ENCODE data around the gene FHL3.

Gene FHL3

DNA sequence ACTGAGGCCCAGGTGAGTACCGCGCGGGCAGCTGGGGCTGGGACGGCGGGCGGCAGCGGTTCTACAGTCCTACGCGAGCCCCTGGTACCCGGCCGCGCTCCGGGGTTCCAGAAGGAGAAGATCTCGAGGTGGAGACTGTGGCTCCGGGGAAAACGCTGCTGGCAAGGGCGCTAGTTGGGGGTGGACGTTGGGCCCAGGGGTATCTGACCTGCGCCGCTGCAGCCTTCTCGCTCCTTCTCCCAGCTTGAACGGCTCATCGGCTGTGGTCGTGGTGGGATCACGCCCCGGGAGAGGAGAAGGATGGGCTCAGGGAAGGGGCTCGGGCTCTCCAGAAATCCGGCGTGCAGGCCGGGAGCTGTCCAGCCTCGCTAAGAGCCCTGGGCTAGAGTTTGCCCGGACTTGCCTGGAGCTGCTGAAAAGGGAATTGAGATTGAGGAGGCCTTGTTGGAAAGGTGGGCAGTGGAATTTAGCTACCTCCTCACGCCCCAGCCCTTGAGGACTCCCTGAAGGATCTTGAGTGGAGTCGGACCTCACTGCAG lies 42.4 kb upstream of the FHL3 start:
- Histone ChIP-seq H3K9me3 (no peaks in the 10 kb centered on the region), H3K27ac (no peak overlapping the region), H3K4me1 (ENCODE audit: control insufficient read depth in 1 of 2, insufficient read depth in 1 of 2, low read depth in 1 of 2, low read length in 1 of 2) (peaks cover 11 to 26% of the 10 kb centered on the region in 2 experiments), H3K36me3 (no peaks in the 10 kb centered on the region), H3K27me3 (peaks cover 100% of the 10 kb centered on the region), H3K4me3 (ENCODE audit: low read depth in 1 of 2, low read length in 1 of 2) (no peak overlapping the region)
- TF ChIP-seq, protein P1, sequence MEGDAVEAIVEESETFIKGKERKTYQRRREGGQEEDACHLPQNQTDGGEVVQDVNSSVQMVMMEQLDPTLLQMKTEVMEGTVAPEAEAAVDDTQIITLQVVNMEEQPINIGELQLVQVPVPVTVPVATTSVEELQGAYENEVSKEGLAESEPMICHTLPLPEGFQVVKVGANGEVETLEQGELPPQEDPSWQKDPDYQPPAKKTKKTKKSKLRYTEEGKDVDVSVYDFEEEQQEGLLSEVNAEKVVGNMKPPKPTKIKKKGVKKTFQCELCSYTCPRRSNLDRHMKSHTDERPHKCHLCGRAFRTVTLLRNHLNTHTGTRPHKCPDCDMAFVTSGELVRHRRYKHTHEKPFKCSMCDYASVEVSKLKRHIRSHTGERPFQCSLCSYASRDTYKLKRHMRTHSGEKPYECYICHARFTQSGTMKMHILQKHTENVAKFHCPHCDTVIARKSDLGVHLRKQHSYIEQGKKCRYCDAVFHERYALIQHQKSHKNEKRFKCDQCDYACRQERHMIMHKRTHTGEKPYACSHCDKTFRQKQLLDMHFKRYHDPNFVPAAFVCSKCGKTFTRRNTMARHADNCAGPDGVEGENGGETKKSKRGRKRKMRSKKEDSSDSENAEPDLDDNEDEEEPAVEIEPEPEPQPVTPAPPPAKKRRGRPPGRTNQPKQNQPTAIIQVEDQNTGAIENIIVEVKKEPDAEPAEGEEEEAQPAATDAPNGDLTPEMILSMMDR (IDR thresholded peaks at IDR 0.05), result no peak

DNA sequence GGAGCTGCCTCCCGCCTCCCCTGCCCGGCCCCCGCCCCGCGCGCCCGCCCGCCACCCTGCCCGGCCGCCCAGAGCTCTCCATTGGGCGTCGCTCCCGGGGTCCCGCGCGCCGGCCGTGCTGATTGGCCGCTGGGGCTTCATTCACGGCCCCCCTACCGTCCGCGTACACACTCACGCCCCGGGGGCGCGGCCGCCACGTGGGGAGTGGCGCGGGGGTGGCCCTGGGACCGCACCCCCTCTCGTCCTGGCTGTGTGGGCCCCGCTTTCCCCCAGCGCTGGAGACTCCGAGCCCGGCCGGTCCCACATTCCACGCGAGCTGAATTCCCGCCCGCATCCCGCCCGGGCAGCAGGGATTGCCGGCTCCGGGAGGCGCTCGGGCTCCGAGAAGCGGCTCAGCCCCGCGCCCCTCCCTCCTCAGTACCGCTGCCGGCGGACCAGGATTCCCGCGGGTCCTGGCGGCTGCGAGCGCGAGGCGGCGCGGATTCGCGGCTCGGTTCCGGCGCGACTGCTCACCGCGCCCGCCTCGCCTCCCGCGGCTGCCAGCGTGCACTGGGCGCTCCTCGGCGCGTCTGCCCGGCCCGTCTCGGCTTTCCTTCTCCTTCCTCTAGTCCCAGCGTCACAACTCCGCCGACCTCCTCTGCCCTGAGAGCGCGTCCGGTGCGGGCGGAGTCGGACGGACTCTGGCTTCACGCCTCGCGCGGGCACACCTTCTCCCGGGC lies 41.7 kb upstream of the FHL3 start:
- Histone ChIP-seq H3K4me1 (ENCODE audit: control insufficient read depth in 1 of 2, insufficient read depth in 1 of 2, low read depth in 1 of 2, low read length in 1 of 2) (peaks cover 11 to 26% of the 10 kb centered on the region in 2 experiments), H3K9me3 (no peaks in the 10 kb centered on the region), H3K4me3 (ENCODE audit: low read depth in 1 of 2, low read length in 1 of 2) (peak overlapping the region; percentile 40 to 65), H3K27ac (no peak overlapping the region), H3K36me3 (no peaks in the 10 kb centered on the region), H3K27me3 (peaks cover 100% of the 10 kb centered on the region)
- TF ChIP-seq, protein P1 (IDR thresholded peaks at IDR 0.05), result no peak

GRCh38 chr1:38046333-38046883 lies 41.1 kb upstream of the FHL3 start, which contains the start of gene POU3F1:
Gene POU3F1, minus strand, starts transcription at chr1:38046793. Its CDS starts 50 bp downstream, at chr1:38046743.
- Histone ChIP-seq H3K27ac (no peak within 1 kb of the TSS), H3K36me3 (no peaks in the 10 kb centered on the region), H3K4me1 (ENCODE audit: control insufficient read depth in 1 of 2, insufficient read depth in 1 of 2, low read depth in 1 of 2, low read length in 1 of 2) (peaks cover 11 to 26% of the 10 kb centered on the region in 2 experiments), H3K27me3 (peaks cover 100% of the 10 kb centered on the region), H3K4me3 (ENCODE audit: low read depth in 1 of 2, low read length in 1 of 2) (peak within 1 kb of the TSS; percentile 40 to 65), H3K9me3 (no peaks in the 10 kb centered on the region)
- TF ChIP-seq, protein P1 (IDR thresholded peaks at IDR 0.05), result no peak

GRCh38 chr1:38045401-38046332 lies 40.4 kb upstream of the FHL3 start:
- H3K36me3 ChIP-seq, result no peaks in the 10 kb centered on the region
- H3K4me1 ChIP-seq (ENCODE audit: control insufficient read depth in 1 of 2, insufficient read depth in 1 of 2, low read depth in 1 of 2, low read length in 1 of 2), result peaks cover 11 to 26% of the 10 kb centered on the region in 2 experiments
- H3K4me3 ChIP-seq (ENCODE audit: low read depth in 1 of 2, low read length in 1 of 2), result no peak overlapping the region
- no peak overlapping the region for H3K27ac ChIP-seq
- TF ChIP-seq, protein P1 (IDR thresholded peaks at IDR 0.05), result no peak
- no peaks in the 10 kb centered on the region for H3K9me3 ChIP-seq
- peaks cover 100% of the 10 kb centered on the region for H3K27me3 ChIP-seq

Measured in neutrophil (primary cell).